HG03575 (cell line): Measurements from ENCODE around the gene SCAMP5.

Experiments used
- ATAC-seq: cut with Tn5 transposase; IDR thresholded peaks from one replicate; pipeline ENCODE4 v1.9.1; 2021; ENCODE audit not compliant: unreplicated experiment, insufficient number of reproducible peaks, low FRiP score; ENCODE audit errors: extremely low read depth

Gene SCAMP5

DNA sequence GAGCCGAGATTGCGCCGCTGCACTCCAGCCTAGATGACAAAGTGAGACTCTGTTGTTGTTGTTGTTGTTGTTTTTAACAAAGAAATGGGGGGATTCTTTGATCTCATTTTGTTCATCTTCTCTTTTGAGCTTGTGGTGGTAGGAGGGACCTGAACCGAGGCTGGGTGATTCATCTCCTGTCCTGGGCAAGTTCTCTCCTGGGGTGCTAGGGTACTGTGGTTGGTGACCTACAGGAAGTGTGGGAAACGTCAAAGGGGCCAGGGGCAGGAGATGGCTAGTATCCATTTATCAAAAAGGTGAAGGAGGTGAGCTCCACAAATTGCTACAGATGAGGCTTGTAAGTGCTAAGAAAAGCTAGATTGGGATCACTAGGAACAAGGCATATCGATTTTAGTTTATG is 42.3 kb downstream of the SCAMP5 start:
- ATAC-seq: no peak

DNA sequence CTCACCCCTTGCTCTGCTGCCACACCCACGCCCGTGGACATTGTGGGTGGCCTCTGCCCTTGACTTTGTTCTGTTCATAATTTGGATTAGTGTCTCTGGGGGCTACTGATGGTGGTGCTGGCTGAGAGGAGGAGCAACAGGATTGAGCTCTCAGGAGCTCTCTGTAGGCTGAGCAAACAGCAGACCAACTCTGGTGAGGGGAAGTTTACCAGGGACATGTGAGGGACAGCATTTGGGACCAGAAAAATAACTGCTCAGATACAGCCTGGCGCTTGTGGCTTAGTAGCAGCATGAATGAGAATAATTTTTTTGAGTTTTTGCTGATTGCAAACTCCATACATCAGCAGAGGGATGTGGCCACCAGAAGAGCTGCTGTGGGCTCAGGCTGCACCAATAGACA is 42.9 kb downstream of the SCAMP5 start:
- ATAC-seq: no peak

DNA sequence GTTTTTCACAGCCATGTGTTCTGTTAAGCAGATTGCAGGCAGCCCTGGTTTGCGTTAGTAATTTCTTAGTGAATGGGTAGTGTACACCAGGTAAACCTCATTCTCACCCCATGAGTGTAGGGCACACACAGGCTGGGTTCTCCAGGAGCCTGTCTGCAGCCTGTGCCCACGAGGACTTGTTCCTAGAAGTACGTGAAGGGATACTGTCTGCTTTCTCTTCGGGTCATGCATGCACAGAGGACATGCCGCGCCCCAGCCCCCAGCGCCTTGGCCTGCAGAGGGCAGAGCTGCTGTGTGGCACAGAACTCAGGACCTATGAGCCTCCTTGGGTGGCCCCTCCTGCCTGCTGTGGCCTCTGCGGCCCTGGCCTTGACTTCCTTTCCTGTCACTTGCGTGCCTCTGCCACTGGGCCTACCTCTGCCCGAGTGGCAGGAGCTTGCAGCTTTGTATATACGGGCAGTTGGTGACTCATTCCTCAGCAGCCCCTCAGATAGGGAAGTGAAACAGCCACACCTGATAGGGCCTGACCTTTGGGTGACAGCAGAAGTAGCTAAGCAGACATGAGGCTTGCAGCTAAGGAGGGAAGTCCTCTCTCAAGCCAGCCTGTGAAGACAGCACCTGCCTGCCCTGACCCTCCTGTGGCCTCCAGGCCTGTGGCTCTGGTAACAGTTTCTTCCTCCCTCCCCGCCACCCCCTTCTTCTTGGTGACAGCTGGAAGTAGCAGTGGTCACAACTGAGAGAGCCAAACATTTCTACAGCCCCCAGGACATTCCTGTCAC is 47.6 kb downstream of the SCAMP5 start:
- ATAC-seq: peak; percentile 37

DNA sequence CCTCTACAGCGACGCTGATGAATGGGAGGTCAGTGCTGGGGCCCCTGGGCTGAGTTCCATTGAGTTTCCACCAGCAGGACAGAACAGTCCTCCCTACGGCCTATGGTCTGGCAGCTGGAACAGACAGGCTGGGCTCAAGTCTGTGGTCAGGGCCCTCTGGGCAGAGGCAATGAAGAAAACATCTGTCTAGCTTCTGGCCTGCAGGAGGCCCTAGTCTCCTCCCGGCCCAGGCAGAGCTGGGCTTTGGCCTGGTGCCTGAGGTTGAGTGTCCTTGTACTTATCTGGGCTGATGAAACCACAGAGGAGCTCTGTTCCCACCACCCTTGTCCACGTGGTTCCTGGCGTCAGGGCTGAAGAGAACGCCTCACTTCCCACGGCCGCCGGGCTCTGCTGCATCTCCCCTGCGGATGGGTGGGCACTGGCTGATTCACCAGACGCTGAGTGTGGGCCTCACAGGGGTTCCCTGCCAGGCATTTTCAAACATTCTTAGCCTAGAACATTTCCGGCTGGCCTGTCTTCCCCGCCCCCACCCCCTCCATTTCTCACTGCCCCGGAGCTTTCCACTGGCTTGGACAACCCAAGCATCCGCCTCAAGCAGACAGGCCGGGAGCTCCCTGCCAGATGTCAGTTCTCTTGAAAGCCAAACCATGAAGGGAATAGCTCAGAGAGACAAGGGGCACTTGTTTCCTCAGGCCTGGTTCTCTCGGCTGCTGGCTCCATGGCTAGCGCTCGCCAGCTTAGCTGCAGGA is 48.3 kb downstream of the SCAMP5 start:
- peak; percentile 23 for ATAC-seq

DNA sequence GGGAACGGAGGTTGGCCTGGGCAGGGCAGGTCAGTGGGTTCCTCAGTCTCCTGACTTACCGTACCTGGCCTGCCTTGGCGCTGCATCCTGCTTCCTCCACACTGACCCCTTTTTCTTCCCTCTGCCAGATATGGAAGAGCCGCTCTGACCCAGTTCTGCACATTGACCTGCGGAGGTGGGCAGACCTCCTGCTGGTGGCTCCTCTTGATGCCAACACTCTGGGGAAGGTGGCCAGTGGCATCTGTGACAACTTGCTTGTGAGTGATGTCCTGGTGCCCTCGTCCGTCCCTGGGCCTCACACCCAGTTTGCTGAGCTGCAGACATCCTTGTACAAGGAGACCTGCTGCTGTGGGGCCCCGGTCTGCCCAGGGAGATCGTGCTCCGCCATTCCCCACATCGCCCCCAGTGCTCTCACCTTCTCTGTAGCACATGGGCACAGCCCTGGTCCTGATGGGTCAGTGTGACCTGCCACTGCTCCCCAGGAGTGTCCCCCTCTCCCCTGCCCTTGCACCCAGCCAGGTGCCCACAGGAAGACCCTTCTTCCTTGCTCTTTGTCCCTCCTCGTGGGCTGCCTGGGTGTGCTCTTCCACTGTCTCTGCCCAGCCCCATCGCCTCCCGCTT is 49.0 kb downstream of the SCAMP5 start:
- no peak for ATAC-seq

DNA sequence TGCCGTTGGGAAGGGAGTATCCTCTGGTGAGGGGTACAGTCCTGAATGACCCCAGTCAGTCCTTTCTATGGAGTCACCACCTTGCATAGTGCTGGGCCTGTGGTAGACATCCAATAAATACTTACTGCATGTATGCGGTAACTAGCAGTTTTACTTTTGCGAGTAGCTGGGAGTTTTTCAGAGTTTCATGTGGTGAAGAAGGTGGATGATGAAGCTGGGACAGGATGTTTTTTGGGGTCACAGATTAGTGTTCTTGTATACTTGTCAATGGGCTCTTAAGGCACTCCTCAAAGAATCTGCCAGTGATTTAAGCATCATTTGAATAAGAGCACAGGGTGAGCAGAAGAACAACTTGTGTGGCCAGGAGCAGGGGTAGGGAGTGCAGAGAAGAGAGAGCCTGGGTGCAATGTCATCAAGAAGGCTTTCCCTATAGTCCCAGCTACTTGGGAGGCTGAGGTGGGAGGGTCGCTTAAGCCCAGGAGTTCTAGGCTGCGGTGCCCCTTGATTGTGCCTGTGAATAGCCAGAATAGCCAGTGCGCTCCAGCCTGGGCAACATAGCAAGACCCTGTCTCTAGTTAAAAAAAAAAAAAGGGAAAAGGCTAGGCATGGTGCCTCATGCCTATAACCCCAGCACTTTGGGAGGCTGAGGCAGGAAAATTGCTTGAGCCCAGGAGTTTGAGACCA is 50.1 kb downstream of the SCAMP5 start:
- no peak for ATAC-seq

DNA sequence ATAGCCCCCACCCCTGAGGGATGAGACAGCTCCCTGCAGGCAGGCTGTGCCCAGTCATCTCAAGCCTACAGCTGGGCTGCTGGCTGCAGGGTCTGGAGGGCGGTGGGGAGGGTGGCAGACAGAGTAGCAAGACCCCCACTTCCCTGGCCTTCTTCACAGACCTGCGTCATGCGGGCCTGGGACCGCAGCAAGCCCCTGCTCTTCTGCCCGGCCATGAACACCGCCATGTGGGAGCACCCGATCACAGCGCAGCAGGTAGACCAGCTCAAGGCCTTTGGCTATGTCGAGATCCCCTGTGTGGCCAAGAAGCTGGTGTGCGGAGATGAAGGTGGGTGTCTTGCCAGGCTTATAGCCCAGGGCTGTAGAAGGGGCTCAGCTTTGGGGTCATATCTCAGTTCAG is 53.0 kb downstream of the SCAMP5 start:
- no peak for ATAC-seq

DNA sequence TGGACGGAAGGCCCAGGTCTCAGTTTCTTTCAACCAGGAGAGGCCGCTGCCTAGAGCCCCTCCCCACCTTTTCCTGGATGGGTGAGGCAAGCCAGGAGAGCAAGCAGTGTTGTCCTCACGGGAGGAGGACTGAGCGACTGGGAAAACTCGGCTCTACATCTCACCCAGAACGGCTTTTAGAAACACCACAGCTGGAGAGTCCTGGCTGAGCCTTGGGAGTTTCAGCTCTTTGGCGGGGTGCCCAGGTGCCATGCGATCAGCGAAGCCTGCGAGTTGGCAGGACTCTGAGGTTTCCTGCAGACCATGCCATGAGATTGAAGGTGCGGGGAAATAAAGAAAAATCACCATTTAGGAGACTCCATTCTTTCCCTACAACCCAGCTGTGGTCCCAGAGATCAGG is 54.0 kb downstream of the SCAMP5 start:
- no peak for ATAC-seq

DNA sequence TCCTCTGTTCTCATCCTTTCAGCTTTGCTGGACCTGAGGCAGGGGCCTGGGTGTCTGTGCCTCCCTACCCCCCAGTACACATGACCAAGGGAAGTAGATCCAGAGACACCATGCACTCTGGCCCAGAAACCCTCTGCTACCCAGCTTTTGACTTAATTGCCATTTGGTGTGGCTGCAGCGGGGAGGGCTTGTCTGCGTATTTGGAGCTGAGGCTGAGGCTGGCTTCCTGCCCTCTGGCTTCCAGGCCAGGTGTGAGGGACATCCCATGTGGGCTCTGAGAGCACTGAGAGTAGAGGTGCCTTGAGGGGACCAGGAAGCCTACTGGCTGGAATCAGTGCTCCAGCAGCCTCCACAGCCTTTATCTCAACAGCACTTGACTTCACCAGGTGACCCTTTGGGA is 54.9 kb downstream of the SCAMP5 start:
- ATAC-seq: no peak

DNA sequence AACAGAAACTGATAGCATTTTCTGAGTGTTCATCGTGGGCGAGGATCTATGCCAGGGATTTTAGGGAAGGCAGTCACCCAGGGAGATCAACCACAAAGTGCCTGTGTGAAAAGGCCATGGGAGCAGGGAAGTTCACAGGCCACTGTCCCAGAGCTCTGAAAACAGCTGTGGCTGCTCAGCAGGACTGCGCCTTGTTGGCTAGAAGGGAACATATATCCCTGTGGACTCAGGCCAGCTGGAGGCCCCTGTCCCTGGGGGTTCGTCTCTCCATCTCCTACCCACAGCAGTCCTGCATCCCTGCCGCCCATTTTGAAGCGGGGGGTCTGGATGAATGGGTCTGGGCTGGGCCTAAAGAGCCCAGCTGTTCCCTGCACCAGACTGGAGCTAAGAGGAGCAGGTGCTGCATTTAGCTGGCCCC is 55.8 kb downstream of the SCAMP5 start:
- no peak for ATAC-seq

DNA sequence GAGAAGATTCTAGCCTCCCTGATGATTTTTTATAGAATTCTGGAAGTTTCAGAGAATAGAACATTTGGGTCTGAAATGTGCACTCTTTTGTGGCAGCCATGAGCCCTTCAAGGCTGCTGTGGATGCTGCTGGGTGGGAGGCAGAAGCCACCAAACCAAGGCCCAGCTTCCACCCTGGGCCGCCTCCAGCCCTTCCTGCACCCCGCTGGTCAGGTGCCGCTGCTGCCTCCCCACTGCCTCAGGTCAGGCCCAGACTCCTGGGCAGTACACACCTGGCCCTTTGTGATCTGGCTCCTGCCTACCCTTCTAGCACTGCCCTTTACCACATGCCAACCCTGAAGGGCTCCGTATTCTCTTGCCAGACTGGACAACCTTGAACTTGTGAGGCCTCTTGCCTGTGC is 56.3 kb downstream of the SCAMP5 start:
- ATAC-seq: no peak

DNA sequence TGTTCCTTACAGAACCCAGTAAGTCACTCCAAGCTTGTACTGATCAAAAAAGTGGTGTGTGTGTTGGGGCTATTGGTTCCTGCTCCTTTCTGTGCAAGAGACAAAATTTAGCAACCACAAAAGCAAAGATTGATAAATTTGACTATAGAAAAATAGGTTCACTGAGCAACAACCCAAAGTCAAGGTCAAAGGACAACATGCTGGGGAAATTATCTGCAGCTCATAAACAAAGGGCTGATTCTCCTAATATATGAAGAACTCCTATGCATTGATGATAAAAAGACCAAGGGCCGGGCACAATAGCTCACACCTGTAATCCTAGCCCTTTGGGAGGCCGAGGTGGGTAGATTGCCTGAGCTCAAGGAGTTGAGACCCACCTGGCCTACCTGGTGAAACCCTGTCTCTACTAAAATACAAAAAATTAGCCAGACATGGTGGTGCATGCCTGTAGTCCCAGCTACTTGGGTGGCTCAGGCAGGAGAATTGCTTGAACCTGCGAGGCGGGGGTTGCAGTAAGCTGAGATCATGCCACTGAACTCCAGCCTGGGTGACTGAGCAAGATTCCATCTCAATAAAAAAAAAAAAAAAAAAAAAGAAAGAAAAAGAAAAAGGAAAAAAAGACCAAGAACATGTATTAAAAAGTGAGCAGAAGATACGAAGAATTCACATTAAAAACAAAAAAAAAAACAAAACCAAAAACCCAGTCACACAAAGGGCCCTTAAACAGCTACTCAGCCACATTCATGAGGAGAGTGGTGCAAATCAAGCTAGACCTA is 57.8 kb downstream of the SCAMP5 start:
- ATAC-seq: no peak

DNA sequence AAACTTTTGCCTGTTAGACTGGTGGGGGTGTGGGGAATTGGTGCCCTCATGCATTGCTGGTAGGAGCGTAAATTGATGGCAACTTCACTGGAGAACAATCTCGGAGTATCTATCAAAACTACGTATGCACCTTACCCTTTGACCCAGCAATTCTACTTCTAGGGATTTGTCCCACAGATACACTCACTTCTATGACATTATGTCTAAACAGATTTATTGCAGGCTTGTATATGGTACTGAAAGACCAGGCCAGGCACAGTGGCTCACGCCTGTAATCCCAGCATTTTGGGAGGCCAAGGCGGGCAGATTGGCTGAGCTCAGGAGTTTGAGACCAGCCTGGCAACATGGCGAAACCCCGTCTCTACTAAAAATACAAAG is 58.4 kb downstream of the SCAMP5 start:
- no peak for ATAC-seq

DNA sequence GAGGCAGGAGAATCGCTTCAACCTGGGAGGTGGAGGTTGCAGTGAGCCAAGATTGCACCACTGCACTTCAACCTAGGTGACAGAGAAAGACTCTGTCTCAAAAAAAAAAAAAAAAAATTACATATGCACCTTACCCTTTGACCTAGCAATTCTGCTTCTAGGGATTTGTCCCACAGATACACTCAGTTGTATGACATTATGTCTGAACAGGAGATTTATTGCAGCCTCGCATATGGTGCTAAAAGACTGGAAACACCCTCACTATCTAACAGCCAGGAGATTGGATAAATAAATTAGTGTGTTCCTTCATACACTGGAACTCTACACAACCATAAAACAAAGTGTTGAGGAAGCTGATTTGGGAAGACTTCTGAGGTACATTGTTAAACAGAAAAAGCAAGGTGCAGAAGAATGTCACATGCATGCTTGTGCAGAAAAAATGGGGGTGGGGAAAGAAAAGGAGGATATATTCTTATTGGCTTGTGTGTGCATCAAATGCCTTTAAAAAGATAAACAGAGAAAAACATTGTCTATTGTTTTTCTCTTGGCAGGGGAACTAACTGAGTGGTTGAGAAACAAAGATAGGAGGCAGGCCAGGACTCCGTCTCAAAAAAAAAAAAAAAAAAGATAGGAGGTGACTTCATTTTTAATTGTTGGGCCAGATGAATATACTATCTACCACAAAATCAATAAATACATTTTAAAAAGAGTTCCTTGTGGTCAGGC is 59.0 kb downstream of the SCAMP5 start:
- ATAC-seq: no peak

DNA sequence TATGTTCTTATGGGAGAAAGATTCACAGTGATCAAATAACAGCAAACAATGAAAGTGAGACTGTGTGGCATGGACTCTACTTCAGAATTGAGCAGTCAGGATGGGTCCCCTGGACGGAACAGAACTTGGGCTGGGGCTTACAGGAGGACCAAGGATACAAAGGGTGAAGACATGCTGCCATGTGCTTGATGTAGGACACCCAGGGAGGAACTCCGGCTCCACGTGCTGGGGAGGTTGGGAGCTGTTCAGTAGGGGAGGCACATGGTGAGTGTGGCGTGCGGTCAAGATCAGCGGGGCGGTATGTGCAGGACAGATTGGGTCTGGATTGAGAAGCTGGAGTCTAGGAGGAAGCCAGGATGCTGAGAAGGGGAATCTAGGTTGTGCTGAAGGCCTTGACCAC is 60.7 kb downstream of the SCAMP5 start:
- no peak for ATAC-seq

DNA sequence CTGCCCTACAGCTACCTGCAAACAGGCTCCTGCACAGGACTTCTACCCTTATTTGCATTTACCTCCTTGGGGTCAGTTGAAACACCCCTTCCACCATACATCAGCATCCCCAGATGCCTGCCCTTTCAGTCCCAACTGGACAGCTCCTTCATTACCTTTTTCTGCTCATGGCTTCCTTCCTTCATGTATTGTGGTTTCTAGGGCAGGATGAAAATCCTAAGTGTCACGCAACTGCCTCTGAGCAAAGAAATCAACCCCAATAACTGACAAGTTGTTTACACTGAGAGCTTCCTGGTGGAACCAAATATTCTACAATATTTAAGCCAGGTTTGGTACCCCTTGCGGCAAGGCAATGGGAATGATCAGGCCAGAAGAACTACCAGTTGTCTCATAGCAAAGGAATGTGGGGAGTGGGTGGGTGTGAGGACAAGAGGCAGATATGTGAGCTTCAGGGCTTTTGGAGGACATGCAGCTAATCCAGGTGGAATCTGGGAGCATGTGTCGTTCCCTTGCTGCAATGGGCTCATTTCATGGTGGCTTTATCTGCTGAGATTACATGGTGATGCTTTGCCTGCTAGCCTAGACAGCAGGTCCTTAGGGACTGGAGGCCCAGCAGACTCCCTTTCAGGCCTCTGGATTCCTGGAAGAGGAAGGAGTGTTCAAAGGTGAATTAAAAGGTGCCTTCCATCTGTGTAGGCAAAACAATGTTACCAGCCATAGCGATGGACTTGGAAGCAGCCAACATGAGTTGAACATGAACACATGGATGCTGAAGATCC is 63.0 kb downstream of the SCAMP5 start:
- ATAC-seq: no peak

DNA sequence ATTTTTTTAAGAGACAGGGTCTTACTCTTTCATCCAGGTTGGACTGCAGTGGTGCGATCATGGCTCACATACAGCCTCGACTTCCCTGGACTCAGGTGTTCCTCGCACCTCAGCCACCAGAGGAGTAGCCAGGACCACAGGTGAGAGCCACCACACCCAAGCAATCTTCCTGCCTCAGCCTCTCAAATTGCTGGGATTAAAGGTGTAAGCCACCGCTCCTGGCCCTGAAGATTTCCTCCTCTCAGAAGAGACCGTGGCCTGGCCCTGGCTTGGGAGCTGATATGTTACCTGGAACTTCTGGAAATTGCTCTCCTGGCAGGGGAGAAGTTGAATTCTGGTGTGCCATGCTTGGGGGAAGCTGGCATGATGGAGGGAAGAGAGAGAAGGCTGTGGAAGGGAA is 64.2 kb downstream of the SCAMP5 start:
- ATAC-seq: no peak

DNA sequence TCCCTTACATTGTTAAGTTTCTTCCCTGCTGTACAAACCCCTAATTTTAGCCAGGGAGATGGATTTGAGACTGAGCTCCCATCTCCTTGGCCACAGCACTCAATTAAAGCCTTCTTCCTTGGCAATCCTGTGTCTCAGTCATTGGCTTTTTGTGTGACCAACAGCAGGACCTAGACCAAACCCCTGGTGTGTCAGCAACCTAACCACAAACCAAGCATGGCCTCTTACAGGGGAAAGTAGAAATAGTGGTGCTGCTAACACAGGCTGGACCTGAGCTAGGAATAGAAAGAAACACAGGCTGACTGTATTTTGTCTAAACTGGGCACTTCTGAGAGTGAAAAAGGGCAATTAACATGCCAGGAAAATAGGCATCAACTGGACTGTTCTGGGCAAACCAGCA is 65.9 kb downstream of the SCAMP5 start:
- no peak for ATAC-seq
